ENCODE results near the gene USE1. TPM values are rescaled to one million over a fixed set of nuclear protein-coding genes. Genes with fewer than 3 reads are reported as not detected.

Gene USE1
- total and polyA plus RNA-seq, 2 of the 4 experiments (the other 2 are of a cell fraction) = 17.2 to 24.2 TPM

- in situ Hi-C loops (cut with MboI; ENCODE audit: low sequenced_read_pairs) (loop anchor here (10.0 kb wide), 1 partner anchor 83 kb away; the partner anchor contains the start of gene ANKLE1), intact Hi-C loops (cut with micrococcal nuclease) (no loop called here), dilution Hi-C loops (cut with HindIII; ENCODE audit: low sequenced_read_pairs, unreplicated experiment) (no loop called here)
- Histone ChIP-seq H4K20me1 (ENCODE audit: insufficient read depth, low read length) (peaks cover 12% of the 10 kb centered on the region), H2AK9ac (replicated peaks; ENCODE audit: low read depth, low read length, poor library complexity) (peak overlapping the region; percentile 65), H3K27ac (ENCODE audit: insufficient read depth, low read length) (no peak overlapping the region), H4K91ac (ENCODE audit: insufficient read depth, low read depth, low read length) (no peak overlapping the region), H3K9me3 (ENCODE audit: control insufficient read depth, insufficient read depth, low read length) (no peaks in the 10 kb centered on the region), H2AK5ac (ENCODE audit: low read depth, low read length) (0 out of 2 replicates have a peak overlapping the region, but pooled peaks have one; percentile 8), H3K79me1 (ENCODE audit: low read depth in 1 of 2, low read length in 2 of 2) (peaks cover 6 to 20% of the 10 kb centered on the region in 2 experiments; a peak in 3 of 4 replicates), H2BK5ac (ENCODE audit: low read depth, low read length, poor library complexity, severe bottlenecking) (no peak overlapping the region), H2BK20ac (ENCODE audit: low read depth, low read length) (no peak overlapping the region), H3K4me1 (ENCODE audit: control insufficient read depth, insufficient read depth, low read length) (no peaks in the 10 kb centered on the region), H3K27me3 (ENCODE audit: control insufficient read depth, insufficient read depth, low read length) (no peaks in the 10 kb centered on the region), H3K4ac (ENCODE audit: low read depth, low read length) (no peak overlapping the region; the same call in 1 of the 2 replicates), H3K56ac (ENCODE audit: extremely low read depth, insufficient read depth, low read length) (no peak overlapping the region), H4K8ac (ENCODE audit: low read depth in 2 of 2, low read length in 2 of 2) (no peak overlapping the region), H2BK15ac (ENCODE audit: low read depth, low read length) (no peak overlapping the region), H4K5ac (ENCODE audit: low read depth, low read length) (no peak overlapping the region), H3K18ac (ENCODE audit: low read depth, low read length) (no peak overlapping the region), H3K9ac (ENCODE audit: low read depth, low read length) (no peak overlapping the region), H3K23ac (ENCODE audit: low read depth, low read length) (no peak overlapping the region), H3K36me3 (ENCODE audit: control insufficient read depth, insufficient read depth, low read length) (peaks cover 87% of the 10 kb centered on the region), H2AFZ (replicated peaks; ENCODE audit: low read length, poor library complexity) (peak overlapping the region; percentile 43), H3K9me1 (ENCODE audit: insufficient read depth, low read length) (peaks cover 3% of the 10 kb centered on the region; the same call in 1 of the 2 replicates), H2BK120ac (ENCODE audit: low read depth, low read length) (no peak overlapping the region), H3K4me2 (ENCODE audit: low read depth, low read length) (no peak overlapping the region), H3K4me3 (ENCODE audit: insufficient read depth, low read depth, low read length) (no peak overlapping the region), H3K14ac (replicated peaks; ENCODE audit: low read depth, low read length) (no peak overlapping the region)
- CTCF ChIA-PET = no interaction called here
- WGBS, 2 experiments (ENCODE audit: extremely low coverage in 2 of 2, insufficient read length in 1 of 2) = 92% methylated on average over 5 of the region's 9 CpGs; no CpG with 5 or more reads in 1 of the 2 experiments
- no peak for ATAC-seq (ENCODE audit: low read depth)
- TF ChIP-seq SMC3 (IDR thresholded peaks at IDR 0.05; ENCODE audit: low read depth, low read length) = no peak
- peak; percentile 76 for TF ChIP-seq MXI1 (IDR thresholded peaks at IDR 0.05; ENCODE audit: borderline replicate concordance, low read depth, low read length)
- TF ChIP-seq CEBPB (IDR thresholded peaks at IDR 0.05; ENCODE audit: low read depth, low read length) = no peak
- no peak for TF ChIP-seq CTCF (conservative IDR thresholded peaks at IDR 0.05; ENCODE audit: low read depth, low read length)
- DNase-seq = no peak
- no TSS peak for BruUV-seq (replicated peaks)
- POLR2A ChIA-PET (ENCODE audit: unreplicated experiment) = no interaction called here
Measured at GRCh38 chr19:17202249-17202648, 12.9 kb upstream of the USE1 start.

Data from IMR-90 (cell line).